GM18498 (cell line): ENCODE measurements around the gene MAD1L1.
"Not testable (repeated sequence)": the region's sequence is repeated elsewhere in the genome, so short reads cannot be mapped to it uniquely, and the experiment has no call there.

ENCODE experiments used
- ATAC-seq: cut with Tn5 transposase; IDR thresholded peaks from one replicate; pipeline ENCODE4 v1.9.1; 2021; ENCODE audit warnings: mild to moderate bottlenecking, moderate library complexity; ENCODE audit not compliant: unreplicated experiment

The MAD1L1 gene

GRCh38 chr7:2049111-2049781 lies 183.5 kb downstream of the MAD1L1 start:
- no peak for ATAC-seq

DNA sequence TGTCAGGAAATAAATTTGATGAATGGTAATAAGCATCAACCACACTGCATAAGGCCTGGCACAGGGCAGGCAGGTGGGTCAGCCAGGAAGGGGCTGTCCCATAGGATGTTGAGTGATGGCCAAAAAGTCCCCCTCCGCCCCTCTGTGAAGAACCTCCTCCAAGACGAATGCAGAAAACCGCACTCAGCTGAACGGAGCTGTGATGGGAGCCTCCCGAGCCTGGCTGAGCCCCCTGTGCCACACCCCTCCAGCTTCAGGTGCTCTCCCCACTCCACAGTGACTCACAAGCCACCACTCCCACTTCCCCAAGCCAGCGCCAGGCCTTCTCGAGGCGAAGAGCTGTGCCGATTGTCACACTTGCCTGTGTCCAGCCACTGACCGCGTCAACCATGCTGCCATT lies 184.2 kb downstream of the MAD1L1 start:
- no peak for ATAC-seq

- ATAC-seq, result no peak
Observed at GRCh38 chr7:2048006-2048405, 184.7 kb downstream of the MAD1L1 start.

DNA sequence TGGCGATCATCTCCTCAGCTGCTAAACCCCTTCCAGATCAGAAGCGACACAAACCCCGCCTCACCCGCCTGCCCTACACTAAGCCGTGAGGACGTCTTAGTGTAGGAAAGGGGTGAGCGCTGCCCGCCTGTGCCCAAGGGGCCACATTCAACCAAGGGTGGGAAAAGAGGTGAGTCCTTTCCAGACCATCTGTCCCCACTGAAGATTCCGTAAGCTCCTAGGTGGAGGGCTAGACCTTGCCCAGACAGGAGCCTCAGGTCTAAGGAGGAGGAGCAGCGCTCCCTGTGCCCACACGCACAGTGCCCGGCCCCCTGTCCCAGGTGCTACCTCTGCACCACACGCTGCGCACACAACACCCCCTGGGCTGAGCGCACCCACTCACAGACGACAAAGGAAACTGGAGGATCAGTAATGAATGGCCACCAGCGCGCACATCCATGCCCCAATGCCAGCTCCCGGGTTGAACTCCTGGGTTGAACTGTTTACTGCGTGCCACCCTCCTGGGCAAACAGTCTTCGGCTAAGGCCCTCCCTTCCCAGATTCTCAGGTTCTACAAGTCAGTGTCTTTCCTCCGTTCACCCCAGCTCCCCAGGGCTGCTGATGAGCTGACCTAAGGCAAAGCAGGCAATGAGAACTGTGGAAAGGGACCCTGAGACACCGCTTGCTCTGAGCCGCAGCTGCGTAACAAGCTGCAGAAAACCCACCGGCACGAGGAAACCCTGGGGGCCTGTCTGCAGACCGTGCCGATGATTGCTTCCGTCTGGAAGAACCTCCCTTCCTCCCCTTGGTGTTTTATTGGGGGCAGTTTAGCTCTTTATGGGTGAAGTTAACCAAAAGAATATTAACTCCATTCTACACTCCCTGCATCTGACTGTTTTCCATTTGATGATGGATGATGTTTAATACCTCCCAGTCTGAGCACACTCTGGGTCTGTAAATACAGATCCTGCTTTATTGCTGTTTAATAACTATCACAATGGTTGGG lies 185.9 kb downstream of the MAD1L1 start:
- no peak for ATAC-seq

- ATAC-seq, result no peak
Observed at GRCh38 chr7:2045559-2046405, 187.0 kb downstream of the MAD1L1 start.

GRCh38 chr7:2044883-2045471 lies 187.8 kb downstream of the MAD1L1 start:
- ATAC-seq, result no peak

DNA sequence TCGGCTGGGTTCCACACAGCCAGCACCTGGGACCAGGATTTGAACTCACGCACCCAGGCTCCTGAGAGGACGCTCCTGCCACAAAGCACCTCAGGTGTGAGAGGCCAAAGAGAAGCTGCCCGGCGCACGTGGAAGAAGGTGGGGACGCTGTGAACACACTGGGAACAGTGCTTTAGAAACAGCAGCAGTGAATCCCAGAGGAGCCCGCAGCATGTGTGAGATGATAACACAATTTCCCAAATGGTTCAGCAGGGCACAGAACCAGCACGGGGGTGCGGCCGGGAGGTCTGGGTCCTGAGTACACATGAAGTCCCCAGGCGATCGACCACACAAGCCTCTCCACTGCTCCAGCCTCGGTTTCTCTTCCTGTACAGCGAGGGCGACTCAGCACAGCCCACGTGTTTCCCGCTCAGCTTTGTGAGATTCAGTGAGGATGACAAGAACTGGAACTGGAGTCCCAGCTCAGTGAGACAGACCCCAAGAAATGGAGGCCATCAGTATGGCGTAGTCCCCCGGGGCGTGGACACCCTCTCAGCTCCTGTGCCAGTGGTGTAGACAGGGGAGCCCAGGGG lies 188.3 kb downstream of the MAD1L1 start:
- ATAC-seq, result no peak

DNA sequence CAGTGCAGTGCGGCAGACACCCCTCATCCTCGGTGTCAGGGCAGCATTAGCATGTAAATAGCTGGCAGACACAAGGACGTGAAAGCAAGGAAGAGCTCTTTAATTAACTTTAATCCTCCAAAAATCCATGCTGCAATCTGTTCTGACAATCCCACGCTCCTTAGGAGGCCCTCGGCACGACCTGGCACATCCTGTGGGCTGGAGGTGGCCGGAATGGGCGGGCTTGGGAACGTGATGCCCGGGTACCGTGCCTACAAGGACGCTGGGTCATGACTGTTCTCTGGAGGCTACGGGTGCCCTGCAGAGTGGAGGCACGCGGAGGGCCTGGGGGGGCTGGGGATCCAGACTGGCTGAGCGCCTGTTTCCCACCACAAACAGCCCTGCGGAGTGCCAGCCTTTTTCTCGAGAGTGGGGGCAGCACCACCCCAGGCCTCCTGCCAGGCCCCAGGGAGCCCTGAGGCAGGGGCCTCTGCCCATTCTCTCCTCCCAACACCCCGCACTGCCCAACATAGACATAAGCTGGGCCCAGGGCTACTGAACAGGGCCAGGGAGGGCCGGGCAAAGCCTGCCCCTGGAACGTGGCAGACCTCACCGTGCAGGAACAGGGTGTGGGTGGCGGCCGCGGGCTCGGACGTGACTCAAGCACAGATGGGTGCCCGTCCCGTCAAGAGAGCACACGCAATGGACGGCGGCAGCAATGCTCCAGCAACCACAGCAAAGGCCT lies 189.3 kb downstream of the MAD1L1 start:
- ATAC-seq, result no peak

DNA sequence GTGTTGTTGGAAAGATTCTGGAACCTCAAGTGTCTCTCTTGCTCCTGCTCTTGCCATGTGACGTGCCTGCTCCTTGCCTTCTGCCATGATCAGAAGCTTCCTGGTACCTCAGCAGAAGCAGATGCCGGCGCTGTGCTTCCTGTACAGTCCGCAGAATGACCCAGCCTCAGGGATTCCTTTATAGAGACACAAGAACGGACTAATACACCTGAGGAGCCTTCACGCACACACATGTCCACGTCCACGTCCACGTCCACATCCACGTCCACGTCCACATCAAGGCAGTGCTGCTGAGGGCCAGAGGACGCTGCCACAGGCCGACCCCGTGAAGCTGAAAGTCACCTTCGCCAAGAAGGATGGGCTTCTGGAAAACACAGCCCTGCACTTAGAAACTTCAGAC lies 190.1 kb downstream of the MAD1L1 start:
- no peak for ATAC-seq

- no peak for ATAC-seq
Observed at GRCh38 chr7:2041496-2042367, 191.0 kb downstream of the MAD1L1 start.

GRCh38 chr7:2040893-2041270 lies 191.9 kb downstream of the MAD1L1 start:
- no peak for ATAC-seq

DNA sequence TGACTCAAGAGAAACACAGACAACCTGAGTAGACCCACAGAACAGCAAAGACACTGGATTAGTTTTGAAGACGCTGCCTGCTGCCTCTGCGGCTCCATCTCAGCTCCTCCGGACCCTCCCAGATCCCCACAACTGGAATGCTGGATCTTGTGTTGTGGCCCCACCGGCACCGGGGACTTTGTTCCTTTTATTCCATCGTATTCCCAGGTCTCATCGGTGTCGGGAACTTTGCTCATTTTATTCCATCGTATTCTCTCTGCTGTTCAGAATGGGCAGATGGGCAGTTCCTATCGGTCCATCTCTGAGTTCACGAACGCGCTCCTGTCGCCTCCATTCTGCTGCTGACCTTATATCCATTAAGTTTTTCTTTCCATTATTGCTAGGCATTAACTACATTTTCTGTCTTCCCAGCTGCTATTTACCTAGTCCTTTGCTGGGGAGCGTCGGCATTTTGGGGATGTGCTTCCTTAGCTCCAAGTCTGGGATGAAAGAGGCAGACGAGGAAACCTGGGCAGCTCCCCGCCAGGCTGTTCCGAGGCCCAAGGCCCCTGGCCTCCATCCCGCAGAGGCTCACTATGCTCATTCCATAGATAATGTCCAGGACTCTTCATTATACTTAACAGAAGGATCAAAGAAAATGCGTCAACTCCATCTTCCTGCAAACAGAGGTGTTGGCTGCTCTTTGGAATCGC lies 192.4 kb downstream of the MAD1L1 start:
- no peak for ATAC-seq

- ATAC-seq, result no peak
Observed at GRCh38 chr7:2038931-2039728, 193.6 kb downstream of the MAD1L1 start.

DNA sequence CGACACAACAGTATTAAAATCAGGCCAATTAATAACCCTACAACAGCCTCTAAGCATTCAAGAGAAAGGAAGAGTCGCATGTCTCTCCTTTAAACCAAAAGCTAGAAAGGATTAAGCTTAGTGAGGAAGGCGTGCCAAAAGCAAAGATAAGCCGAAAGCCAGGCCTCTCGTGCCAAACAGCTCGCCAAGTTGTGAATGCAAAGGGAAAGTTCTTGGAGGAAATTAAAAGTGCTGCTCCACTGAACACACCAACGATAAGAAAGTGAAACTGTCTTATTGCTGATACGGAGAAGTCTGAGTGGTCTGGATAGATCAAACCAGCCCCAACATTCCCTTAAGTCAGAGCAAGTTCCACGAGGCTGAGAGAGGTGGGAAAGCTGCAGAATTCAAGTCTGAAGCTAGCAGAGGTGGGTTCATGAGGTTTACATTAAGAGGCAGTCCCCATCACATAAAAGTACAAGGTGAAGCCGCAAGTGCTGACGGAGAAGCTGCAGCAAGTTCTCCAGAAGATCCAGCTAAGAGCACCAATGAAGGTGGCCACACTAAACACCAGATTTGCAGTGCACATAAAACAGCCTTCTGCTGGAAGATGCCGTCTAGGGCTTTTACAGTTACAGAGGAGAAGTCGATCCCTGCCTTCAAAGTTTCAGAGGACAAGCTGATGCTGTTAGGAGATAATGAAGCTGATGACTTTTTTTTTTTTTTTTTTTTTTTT lies 194.8 kb downstream of the MAD1L1 start:
- ATAC-seq, result no peak

GRCh38 chr7:2037301-2037807 lies 195.4 kb downstream of the MAD1L1 start:
- ATAC-seq, result no peak

GRCh38 chr7:2036786-2037185 lies 196.0 kb downstream of the MAD1L1 start:
- ATAC-seq, result no peak

DNA sequence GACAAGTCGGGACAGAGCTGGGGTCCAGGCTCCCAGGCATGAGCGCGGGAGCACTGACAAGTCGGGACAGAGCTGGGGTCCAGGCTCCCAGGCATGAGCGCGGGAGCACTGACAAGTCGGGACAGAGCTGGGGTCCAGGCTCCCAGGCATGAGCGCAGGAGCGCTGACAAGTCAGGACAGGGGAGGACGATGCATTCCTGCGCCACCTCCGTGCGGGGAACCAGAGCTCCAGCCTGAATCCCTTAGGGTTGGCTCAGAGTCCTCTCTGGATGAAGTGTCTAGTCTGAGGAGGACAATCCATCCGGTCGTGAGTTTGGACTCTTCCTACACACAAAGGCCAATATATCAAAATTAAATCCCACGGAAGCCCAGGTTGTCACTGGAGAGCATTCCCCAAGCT lies 196.5 kb downstream of the MAD1L1 start:
- ATAC-seq, result not testable (repeated sequence)
